Mammary epithelial cell (primary cell): ENCODE measurements around the gene CPNE5.

Source experiments
- EZH2 ChIP-seq: IDR thresholded peaks from 2 replicates; pipeline ENCODE4 v1.6.1; 2012; ENCODE audit warnings: low read length, inconsistent platforms, borderline replicate concordance
- TF ChIP-seq, protein P1 (sequence below), 2 donors: IDR thresholded peaks in 1 of 2; conservative IDR thresholded peaks in 1 of 2; 2 replicates each; pipeline ENCODE4 v1.5.1; 2011 to 2012; ENCODE audit warnings: inconsistent platforms in 2 of 2, low read length in 2 of 2, mild to moderate bottlenecking in 2 of 2, control low read depth in 1 of 2, low read depth in 1 of 2; ENCODE audit not compliant: insufficient read depth in 1 of 2; ENCODE audit errors: extremely low read depth in 1 of 2

- TF ChIP-seq, protein P1, sequence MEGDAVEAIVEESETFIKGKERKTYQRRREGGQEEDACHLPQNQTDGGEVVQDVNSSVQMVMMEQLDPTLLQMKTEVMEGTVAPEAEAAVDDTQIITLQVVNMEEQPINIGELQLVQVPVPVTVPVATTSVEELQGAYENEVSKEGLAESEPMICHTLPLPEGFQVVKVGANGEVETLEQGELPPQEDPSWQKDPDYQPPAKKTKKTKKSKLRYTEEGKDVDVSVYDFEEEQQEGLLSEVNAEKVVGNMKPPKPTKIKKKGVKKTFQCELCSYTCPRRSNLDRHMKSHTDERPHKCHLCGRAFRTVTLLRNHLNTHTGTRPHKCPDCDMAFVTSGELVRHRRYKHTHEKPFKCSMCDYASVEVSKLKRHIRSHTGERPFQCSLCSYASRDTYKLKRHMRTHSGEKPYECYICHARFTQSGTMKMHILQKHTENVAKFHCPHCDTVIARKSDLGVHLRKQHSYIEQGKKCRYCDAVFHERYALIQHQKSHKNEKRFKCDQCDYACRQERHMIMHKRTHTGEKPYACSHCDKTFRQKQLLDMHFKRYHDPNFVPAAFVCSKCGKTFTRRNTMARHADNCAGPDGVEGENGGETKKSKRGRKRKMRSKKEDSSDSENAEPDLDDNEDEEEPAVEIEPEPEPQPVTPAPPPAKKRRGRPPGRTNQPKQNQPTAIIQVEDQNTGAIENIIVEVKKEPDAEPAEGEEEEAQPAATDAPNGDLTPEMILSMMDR (conservative IDR thresholded peaks at IDR 0.05 in 1 of 2, IDR thresholded peaks at IDR 0.05 in 1 of 2; ENCODE audit: extremely low read depth in 1 of 2, insufficient read depth in 1 of 2, low read depth in 1 of 2, low read length in 2 of 2), result no peak
- TF ChIP-seq EZH2, result no peak
These were observed 30.6 kb downstream of the CPNE5 start for GRCh38 chr6:36808634-36809033.
